Activated T-cell treated with anti-CD3 and anti-CD28 coated beads, Interleukin-2, amount 50 U/mL, for 24 hours (primary cell): ENCODE data around the gene KIF5C.

Experiments
- DNase-seq: peaks from one replicate; pipeline ENCODE4 v3.0.0-alpha.2; 2020
- H3K27ac Mint-ChIP-seq: 2 replicates; pipeline ENCODE4 v1.8.0; 2020; ENCODE audit warnings: mild to moderate bottlenecking, mixed read lengths
- H3K27me3 Mint-ChIP-seq: 2 replicates; pipeline ENCODE4 v1.8.0; 2020; ENCODE audit warnings: mixed read lengths
- H3K36me3 Mint-ChIP-seq: 2 replicates; pipeline ENCODE4 v1.8.0; 2020; ENCODE audit warnings: low read depth, mixed read lengths
- H3K4me1 Mint-ChIP-seq: 2 replicates; pipeline ENCODE4 v1.8.0; 2020; ENCODE audit warnings: low read depth, mixed read lengths
- H3K4me3 Mint-ChIP-seq: 2 replicates; pipeline ENCODE4 v1.8.0; 2020; ENCODE audit warnings: mild to moderate bottlenecking, moderate library complexity, mixed read lengths
- H3K9me3 Mint-ChIP-seq: 2 replicates; pipeline ENCODE4 v1.8.0; 2020; ENCODE audit warnings: mixed read lengths

KIF5C gene

DNA sequence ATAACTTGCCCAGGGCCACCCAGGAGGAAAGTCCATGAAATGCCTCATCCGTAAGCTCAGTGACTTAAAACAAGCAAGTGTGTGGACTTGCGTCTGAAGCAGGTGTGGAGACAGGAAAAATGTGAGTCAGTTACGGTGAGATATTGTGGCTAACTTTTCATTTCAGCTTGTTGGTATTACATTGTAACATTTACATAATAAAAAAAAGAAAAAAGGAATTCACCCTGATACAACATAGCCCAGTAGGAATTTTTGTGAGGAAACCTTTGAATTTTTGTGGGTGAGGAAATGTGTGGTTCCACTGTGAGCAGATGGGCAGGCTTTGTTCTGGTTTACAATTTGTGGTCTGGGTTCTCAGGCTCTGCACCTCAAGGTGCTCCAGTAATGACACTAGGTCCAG is 129.8 kb downstream of the KIF5C start:
- Mint-ChIP-seq H3K4me1 (peaks cover 13% of the 10 kb centered on the region), H3K4me3 (no peak overlapping the region)
- DNase-seq, result no peak

DNA sequence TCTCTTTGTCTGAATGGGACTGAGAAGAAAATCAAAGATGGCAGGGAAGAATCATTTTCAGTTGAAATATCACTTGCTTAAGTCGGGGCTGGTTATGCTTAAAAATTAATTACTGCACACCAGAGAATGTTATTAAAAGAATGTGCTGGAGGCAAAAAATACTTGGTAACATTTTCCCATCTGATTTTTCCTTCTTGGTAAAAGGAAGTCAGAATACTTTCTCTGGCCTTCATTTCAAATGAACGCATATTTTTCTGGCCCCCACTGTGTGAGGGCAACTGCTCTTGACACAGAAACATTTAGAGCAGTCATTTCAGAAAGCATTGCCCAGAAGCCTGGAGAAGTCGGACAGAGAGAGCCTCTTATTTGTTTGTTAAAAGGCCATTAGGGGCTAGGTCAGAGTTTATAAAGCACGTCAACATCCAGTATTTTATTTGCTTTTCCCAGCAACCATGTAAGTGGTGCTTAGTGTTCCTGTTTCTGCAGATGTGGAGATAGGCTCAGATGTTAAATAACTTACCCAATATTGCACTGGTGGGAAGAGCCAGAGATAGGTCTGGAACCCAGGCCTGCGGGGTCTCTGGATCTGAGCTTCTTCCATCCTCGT is 130.5 kb downstream of the KIF5C start:
- peaks cover 34% of the 10 kb centered on the region for H3K36me3 Mint-ChIP-seq
- no peak overlapping the region for H3K27ac Mint-ChIP-seq
- no peaks in the 10 kb centered on the region for H3K27me3 Mint-ChIP-seq
- H3K4me1 Mint-ChIP-seq, result peaks cover 5% of the 10 kb centered on the region
- DNase-seq, result no peak
- H3K9me3 Mint-ChIP-seq, result no peaks in the 10 kb centered on the region
- no peak overlapping the region for H3K4me3 Mint-ChIP-seq

More for the DNA sequence above, 129.8 kb downstream of the KIF5C start:
- no peaks in the 10 kb centered on the region for H3K9me3 Mint-ChIP-seq
- peaks cover 27% of the 10 kb centered on the region for H3K36me3 Mint-ChIP-seq
- H3K27ac Mint-ChIP-seq, result no peak overlapping the region
- H3K27me3 Mint-ChIP-seq, result no peaks in the 10 kb centered on the region

DNA sequence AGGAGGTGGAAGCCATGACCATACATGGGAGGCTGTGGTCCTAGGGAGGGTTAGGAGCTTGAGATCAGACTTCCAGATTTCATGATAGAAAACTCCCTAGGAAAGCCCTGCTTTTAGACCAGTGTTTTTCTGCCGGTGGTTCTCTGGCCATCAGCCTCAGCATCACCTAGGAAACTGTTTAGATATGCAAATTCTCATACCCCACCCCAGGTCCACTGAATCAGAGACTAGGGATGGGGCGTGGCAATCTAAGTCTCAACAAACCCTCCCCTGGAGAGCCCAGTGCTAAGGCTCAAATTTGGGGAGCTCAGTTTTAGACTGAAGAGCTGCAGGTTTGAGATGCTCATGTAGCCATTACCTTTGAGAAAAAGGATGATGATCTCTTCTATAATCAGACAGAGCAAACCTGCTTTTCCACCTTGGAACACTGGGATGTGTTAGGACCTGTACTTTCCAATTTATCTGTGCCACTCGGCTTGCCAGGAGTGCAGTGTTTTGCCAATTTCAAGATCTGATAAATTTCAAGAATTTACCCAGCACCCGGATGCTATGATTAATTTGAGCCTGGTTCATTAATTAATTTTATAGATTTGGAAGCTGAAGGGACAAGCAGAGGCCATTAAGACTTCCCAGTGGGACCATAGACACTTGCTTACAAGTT is 132.0 kb downstream of the KIF5C start:
- Mint-ChIP-seq H3K27ac (no peak overlapping the region), H3K4me3 (no peak overlapping the region), H3K27me3 (no peaks in the 10 kb centered on the region), H3K9me3 (no peaks in the 10 kb centered on the region), H3K4me1 (no peaks in the 10 kb centered on the region), H3K36me3 (peaks cover 39% of the 10 kb centered on the region)
- DNase-seq, result no peak

DNA sequence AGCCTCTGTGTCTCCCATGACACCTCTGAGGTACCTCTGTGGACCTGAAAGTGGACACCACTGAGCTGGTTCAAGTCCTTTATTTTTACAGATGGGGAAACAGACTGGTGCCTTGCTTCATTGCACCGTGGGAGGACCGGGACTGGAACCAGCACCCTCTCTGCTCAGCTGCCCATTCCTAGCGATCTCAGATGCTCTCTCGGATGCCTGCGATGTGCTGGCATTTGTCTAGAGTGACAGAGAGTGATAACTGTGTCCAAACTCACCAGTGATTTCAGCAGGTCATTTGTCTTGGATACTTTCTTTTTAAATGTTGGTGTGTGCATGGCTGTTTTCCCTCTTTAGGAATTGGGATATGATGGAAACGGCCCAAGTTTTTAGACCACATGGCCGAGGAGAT is 133.4 kb downstream of the KIF5C start:
- no peaks in the 10 kb centered on the region for H3K27me3 Mint-ChIP-seq
- no peaks in the 10 kb centered on the region for H3K4me1 Mint-ChIP-seq
- H3K9me3 Mint-ChIP-seq, result no peaks in the 10 kb centered on the region
- DNase-seq, result no peak
- H3K4me3 Mint-ChIP-seq, result no peak overlapping the region
- peaks cover 35% of the 10 kb centered on the region for H3K36me3 Mint-ChIP-seq
- H3K27ac Mint-ChIP-seq, result no peak overlapping the region

DNA sequence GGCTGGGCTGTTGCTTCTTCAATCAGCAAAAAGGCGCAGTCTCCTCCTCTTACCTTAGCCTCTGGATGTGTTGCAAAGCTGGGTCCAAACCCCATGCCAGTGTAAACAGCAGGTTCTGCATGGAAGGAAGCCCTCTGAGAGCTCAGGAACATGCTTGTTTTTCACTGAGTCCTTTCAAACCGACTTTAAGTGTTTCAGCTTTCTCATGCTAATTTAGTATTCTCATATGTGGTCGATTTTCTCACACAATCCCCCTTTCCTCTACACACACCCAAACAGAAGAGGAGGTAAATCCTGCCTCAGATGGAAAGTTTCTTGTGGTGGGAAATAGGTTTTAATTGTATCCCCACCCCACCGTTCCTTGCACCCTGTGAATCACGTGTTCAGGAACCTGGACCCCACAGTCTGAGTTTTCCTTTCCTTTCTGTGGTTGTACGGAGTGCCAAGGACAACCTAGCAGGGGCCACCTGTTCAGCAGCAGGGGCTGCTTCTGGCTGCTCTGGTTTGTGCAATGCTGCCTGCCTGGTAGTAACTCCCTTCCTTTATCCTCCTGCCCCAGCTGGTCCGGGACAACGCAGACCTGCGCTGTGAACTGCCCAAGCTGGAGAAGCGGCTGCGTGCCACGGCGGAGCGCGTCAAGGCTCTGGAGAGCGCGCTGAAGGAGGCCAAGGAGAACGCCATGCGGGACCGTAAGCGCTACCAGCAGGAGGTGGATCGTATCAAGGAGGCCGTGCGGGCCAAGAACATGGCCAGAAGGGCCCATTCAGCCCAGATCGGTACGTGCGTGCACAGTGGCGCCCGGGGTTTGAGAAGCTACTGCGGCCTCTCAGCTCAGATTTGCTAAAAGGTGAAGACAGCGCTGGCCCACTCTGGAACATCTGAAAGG is 134.8 kb downstream of the KIF5C start:
- no peak overlapping the region for H3K4me3 Mint-ChIP-seq
- no peaks in the 10 kb centered on the region for H3K27me3 Mint-ChIP-seq
- H3K9me3 Mint-ChIP-seq, result no peaks in the 10 kb centered on the region
- no peaks in the 10 kb centered on the region for H3K4me1 Mint-ChIP-seq
- DNase-seq, result no peak
- no peak overlapping the region for H3K27ac Mint-ChIP-seq
- H3K36me3 Mint-ChIP-seq, result peaks cover 37% of the 10 kb centered on the region

DNA sequence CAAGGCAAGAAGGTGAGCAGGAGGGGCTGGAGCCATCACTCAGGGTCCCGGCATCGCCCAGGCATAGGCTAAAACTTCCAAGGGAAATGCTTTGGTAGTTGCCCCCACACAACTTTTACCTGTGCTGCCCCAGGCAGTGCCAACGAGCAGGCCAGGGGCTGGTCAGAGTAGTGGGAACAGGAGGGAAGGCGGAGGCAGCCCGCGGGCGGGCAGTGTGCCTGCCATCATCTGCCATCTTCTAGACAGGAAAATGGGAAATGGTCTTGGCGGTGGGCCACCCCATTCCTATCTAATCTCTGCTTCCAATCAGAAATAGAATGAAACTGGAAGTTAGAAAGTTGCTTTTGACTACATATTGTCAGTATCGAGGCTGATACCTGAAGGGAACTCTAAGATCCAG is 137.5 kb downstream of the KIF5C start:
- no peaks in the 10 kb centered on the region for H3K27me3 Mint-ChIP-seq
- DNase-seq, result no peak
- H3K27ac Mint-ChIP-seq, result no peak overlapping the region
- H3K4me1 Mint-ChIP-seq, result peaks cover 3% of the 10 kb centered on the region
- H3K4me3 Mint-ChIP-seq, result no peak overlapping the region
- H3K9me3 Mint-ChIP-seq, result no peaks in the 10 kb centered on the region
- H3K36me3 Mint-ChIP-seq, result peaks cover 37% of the 10 kb centered on the region

DNA sequence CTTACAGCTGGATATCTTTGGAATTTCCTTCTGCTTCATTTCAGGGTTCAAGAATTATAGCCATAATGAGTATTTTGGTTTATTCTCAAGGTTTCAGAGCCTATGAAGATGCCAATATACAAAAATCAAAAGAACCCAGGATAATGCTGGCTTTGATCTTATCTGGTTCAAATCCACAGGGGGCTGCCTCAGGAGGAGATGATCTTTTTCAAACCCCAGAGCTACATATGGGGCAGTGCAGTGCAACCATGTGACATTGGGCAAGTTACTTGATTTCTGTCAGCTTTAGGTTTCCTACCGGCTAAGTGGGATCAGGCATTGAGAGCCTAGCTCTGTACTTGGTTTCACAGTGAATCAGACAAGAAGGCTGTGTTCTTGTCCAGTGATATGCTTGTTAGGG is 140.5 kb downstream of the KIF5C start:
- Mint-ChIP-seq H3K4me1 (peaks cover 3% of the 10 kb centered on the region), H3K27me3 (no peaks in the 10 kb centered on the region), H3K27ac (no peak overlapping the region), H3K36me3 (peaks cover 24% of the 10 kb centered on the region), H3K9me3 (no peaks in the 10 kb centered on the region), H3K4me3 (no peak overlapping the region)
- no peak for DNase-seq

DNA sequence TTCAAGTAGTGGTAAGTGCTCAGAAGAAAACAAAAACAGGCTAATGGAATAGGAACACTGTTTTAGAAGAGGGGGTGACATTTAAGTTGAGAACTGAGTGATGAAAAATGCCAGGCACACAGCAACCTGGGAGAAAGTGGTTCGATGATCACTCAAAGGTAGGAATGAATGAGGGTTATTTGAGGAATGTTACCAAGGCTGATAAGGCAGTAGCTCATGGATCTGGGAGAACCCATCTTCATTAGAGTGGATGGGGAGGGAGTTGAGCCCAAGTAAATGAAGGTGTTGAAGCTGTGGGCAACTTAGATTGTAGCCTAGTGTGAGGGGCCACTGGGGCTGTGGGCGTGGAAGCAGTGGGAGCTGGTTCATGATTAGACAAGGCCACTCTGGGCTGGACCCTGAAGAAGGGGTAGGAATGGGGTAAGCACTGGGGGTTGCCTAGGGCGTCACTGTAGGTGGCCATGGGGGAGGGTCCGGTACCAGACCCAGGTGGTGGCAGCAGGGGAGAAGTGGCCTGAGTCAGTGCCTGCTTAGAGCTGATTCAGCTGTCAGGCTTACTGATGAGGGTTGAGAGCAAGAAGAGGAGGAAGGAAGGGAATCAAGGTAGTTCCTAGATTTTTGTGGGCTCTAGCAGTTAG is 141.0 kb downstream of the KIF5C start:
- DNase-seq, result no peak
- peaks cover 19% of the 10 kb centered on the region for H3K36me3 Mint-ChIP-seq
- H3K27ac Mint-ChIP-seq, result no peak overlapping the region
- no peaks in the 10 kb centered on the region for H3K9me3 Mint-ChIP-seq
- H3K4me3 Mint-ChIP-seq, result no peak overlapping the region
- peaks cover 3% of the 10 kb centered on the region for H3K4me1 Mint-ChIP-seq
- no peaks in the 10 kb centered on the region for H3K27me3 Mint-ChIP-seq

DNA sequence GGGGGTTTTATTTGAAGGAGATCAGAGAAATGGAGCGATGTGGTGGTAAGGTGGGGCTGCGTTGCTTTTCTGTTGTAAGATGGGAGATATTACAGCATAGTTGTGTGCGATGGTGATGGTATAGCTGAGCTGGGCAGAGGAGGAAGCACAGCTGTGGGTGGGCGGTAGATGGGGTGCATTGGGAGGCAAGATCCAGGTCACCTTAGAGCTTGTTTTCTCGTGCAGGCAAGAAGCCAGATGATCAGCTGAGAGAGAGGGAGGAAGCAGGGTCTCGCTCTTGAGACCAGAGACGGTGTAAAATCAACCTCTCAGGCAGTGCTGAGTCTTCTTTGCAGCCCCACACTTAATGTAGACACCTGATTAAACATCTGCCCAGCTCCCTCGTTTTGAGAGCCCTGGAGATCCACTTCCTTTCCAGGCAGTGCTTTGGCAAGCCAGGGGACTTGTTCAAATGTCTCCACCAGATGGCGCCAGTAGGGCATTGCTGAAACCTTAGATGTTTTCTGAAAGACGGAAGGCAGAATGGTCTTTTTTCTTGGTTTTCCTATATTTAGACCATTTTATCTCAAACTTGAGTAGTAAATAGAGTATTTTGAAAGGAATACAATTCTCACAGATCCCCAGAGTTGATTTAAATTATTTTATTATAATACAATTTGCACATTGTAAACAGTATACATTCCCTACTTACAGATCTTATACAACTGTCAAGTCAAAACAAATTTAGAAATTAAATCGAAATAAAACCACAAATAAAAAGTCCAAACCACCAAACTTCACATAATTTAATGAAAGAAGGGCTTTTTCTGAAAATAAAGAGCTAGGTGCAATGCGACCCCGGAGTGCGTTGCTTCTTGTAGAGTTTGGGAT is 142.3 kb downstream of the KIF5C start:
- Mint-ChIP-seq H3K4me1 (peaks cover 3% of the 10 kb centered on the region), H3K9me3 (no peaks in the 10 kb centered on the region), H3K27ac (no peak overlapping the region), H3K4me3 (no peak overlapping the region), H3K36me3 (peaks cover 8% of the 10 kb centered on the region), H3K27me3 (no peaks in the 10 kb centered on the region)
- peak; percentile 75 for DNase-seq

DNA sequence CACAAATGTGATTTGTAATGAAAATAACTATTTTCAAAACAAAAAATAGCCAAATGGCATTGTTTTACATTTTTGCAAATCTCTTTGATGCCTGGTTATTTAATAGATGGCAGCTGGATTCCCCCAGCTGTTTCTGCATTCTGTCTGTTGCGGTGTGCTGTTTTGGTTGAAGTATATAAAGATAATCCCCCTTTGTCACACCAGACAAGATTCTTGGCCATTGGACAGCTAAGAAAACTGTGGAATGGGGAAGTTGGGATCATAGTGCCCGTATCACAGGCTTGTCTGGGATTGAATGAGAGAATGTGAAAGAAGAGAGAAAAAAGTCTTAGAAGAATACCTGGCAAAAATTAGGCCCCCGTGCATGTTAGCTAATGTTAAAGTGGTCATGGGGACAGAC is 144.0 kb downstream of the KIF5C start:
- Mint-ChIP-seq H3K36me3 (peaks cover 5% of the 10 kb centered on the region), H3K27ac (no peak overlapping the region), H3K9me3 (no peaks in the 10 kb centered on the region), H3K4me3 (no peak overlapping the region), H3K4me1 (peaks cover 3% of the 10 kb centered on the region), H3K27me3 (no peaks in the 10 kb centered on the region)
- no peak for DNase-seq

DNA sequence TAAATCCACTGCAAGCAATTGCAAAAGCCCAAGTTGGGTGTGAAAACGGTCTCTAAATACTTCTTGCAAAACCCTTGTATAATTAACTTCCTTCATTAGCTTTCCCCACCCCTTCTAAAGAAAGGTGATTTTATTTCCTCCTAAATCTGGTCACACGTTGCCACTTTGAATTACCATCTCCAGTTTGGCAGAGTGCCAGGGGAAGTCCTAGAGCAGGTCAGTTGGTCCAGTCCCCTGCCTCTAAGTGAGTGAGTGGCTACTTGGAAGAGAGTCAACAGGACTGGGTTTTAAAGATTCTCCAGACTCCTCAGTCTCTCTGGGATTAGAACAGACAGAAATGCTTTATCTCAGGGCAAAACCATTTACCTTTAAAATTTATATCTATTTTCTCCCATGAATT is 144.7 kb downstream of the KIF5C start:
- Mint-ChIP-seq H3K27me3 (no peaks in the 10 kb centered on the region), H3K27ac (no peak overlapping the region), H3K4me1 (peaks cover 3% of the 10 kb centered on the region), H3K9me3 (no peaks in the 10 kb centered on the region), H3K36me3 (peaks cover 2% of the 10 kb centered on the region), H3K4me3 (no peak overlapping the region)
- DNase-seq, result no peak

DNA sequence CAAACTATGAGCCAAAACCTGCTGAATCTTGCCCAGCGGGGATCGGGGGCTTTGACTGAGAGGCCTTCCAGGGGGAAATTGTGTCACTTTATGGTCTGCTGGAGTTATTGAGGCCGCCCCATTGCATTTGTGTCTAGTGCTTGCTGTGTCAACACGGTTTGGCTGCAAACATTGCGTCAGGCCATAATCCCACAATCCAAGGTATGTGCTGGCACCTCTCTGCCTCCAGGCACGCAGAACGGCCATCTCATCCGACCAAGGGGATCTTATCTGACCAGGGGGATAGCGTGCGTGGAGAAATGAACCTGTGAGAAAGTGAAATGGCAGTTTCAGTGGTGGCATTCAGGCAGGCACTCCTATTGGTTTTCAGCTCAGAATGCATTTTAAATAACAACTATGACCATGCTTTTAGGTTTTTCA is 145.4 kb downstream of the KIF5C start:
- Mint-ChIP-seq H3K4me1 (peaks cover 3% of the 10 kb centered on the region), H3K9me3 (no peaks in the 10 kb centered on the region), H3K4me3 (no peak overlapping the region), H3K36me3 (peaks cover 2% of the 10 kb centered on the region), H3K27ac (no peak overlapping the region), H3K27me3 (no peaks in the 10 kb centered on the region)
- no peak for DNase-seq

DNA sequence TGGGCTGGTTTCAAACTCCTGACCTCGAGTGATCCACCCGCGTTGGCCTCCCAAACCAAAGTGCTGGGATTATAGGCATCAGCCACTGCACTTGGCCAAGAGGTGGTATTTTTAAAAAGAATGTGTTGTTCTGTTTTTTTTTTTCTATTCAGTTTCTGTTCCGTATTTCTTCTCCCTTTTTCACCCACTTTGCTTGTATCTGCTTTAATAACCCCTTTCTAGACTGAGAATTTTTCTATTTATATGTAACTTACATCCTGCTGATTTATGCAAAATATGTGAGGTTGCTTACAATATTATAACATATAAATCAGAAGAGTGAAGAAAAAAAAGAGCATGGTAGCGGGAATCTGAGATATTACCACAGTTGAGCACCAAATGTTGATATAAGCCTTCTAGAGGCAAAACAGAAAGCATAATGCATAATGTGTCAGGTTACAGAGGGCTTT is 146.3 kb downstream of the KIF5C start:
- no peak for DNase-seq
- peaks cover 3% of the 10 kb centered on the region for H3K4me1 Mint-ChIP-seq
- no peak overlapping the region for H3K4me3 Mint-ChIP-seq
- no peaks in the 10 kb centered on the region for H3K9me3 Mint-ChIP-seq
- no peak overlapping the region for H3K27ac Mint-ChIP-seq
- H3K27me3 Mint-ChIP-seq, result no peaks in the 10 kb centered on the region
- peaks cover 2% of the 10 kb centered on the region for H3K36me3 Mint-ChIP-seq

DNA sequence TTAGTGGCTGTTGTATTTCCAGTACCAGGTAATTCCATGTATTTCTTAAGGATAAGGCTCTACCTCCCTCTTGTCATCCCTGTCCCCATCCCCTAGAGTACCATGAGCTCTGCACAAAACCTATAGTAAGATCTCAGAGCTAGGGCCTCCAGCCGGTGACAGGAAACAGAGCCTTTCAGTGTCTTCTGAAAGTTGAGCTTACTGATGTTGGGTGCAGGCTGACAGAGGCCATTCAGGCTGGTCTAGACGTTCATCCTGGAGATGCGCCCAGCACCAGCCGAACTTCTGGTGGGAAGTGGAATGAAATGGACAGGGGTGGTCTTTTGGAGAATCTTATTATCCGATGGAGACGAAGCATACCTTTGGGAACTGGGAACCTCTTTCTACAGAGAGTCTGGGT is 146.7 kb downstream of the KIF5C start:
- Mint-ChIP-seq H3K4me1 (peaks cover 3% of the 10 kb centered on the region), H3K9me3 (no peaks in the 10 kb centered on the region), H3K4me3 (no peak overlapping the region), H3K36me3 (peaks cover 2% of the 10 kb centered on the region), H3K27me3 (no peaks in the 10 kb centered on the region), H3K27ac (no peak overlapping the region)
- DNase-seq, result no peak
